Neutrophil (primary cell): ENCODE data around the gene LY86.

Experiments
- H3K27ac ChIP-seq: fragments of 200-600 bp; sonication (generic); 2 replicates; pipeline ENCODE4 v1.5.1; 2016; ENCODE audit warnings: mild to moderate bottlenecking, moderate library complexity
- H3K27me3 ChIP-seq: fragments of 200-600 bp; sonication (generic); 2 replicates; pipeline ENCODE4 v1.6.0; 2016; ENCODE audit warnings: mild to moderate bottlenecking
- H3K36me3 ChIP-seq: fragments of 200-600 bp; sonication (generic); 2 replicates; pipeline ENCODE4 v1.5.1; 2017
- H3K4me1 ChIP-seq, 2 experiments: fragments of 200-600 bp in 1 of 2; sonication (generic) in 1 of 2; 1 replicate in 1 of 2; 2 replicates in 1 of 2; pipeline versions ENCODE4 v1.5.1 to v1.6.1; 2013 to 2016; ENCODE audit warnings: low read depth in 1 of 2, low read length in 1 of 2, mild to moderate bottlenecking in 1 of 2, moderate library complexity in 1 of 2; ENCODE audit not compliant: control insufficient read depth in 1 of 2, insufficient read depth in 1 of 2
- H3K4me3 ChIP-seq, 2 experiments: fragments of 200-600 bp in 1 of 2; sonication (generic) in 1 of 2; 1 replicate in 1 of 2; 2 replicates in 1 of 2; pipeline ENCODE4 v1.5.1; 2013 to 2016; ENCODE audit warnings: low read depth in 1 of 2, low read length in 1 of 2, mild to moderate bottlenecking in 1 of 2, moderate library complexity in 1 of 2
- H3K9me3 ChIP-seq: fragments of 200-600 bp; sonication (generic); 2 replicates; pipeline ENCODE4 v1.5.1; 2016
- CTCF ChIP-seq: fragments of 200-600 bp; sonication (generic); IDR thresholded peaks from 2 replicates; pipeline ENCODE4 v1.5.1; 2016; ENCODE audit warnings: antibody characterized with exemption

LY86 gene

GRCh38 chr6:6694825-6695624 lies 106.5 kb downstream of the LY86 start:
- H3K27me3 ChIP-seq: no peaks in the 10 kb centered on the region
- peaks cover 77 to 79% of the 10 kb centered on the region in 2 experiments for H3K4me1 ChIP-seq
- H3K27ac ChIP-seq: peak overlapping the region; percentile 87
- H3K36me3 ChIP-seq: no peaks in the 10 kb centered on the region
- peak overlapping the region; percentile 20 to 57 for H3K4me3 ChIP-seq
- no peak for TF ChIP-seq CTCF
- H3K9me3 ChIP-seq: no peaks in the 10 kb centered on the region

GRCh38 chr6:6695625-6696276 lies 107.2 kb downstream of the LY86 start:
- no peak for TF ChIP-seq CTCF
- Histone ChIP-seq H3K4me1 (peaks cover 77 to 79% of the 10 kb centered on the region in 2 experiments), H3K4me3 (peak overlapping the region; percentile 20 to 57), H3K36me3 (no peaks in the 10 kb centered on the region), H3K9me3 (no peaks in the 10 kb centered on the region), H3K27me3 (no peaks in the 10 kb centered on the region), H3K27ac (peak overlapping the region; percentile 87)

GRCh38 chr6:6696867-6697531 lies 108.5 kb downstream of the LY86 start:
- Histone ChIP-seq H3K4me3 (no peak overlapping the region), H3K36me3 (no peaks in the 10 kb centered on the region), H3K9me3 (no peaks in the 10 kb centered on the region), H3K27ac (peak overlapping the region; percentile 87), H3K27me3 (no peaks in the 10 kb centered on the region), H3K4me1 (peaks cover 89 to 91% of the 10 kb centered on the region in 2 experiments)
- peak; percentile 66 for TF ChIP-seq CTCF

GRCh38 chr6:6697620-6698019 lies 109.1 kb downstream of the LY86 start:
- H3K4me1 ChIP-seq: peaks cover 91 to 96% of the 10 kb centered on the region in 2 experiments
- TF ChIP-seq CTCF: no peak
- no peaks in the 10 kb centered on the region for H3K36me3 ChIP-seq
- no peaks in the 10 kb centered on the region for H3K9me3 ChIP-seq
- H3K27me3 ChIP-seq: no peaks in the 10 kb centered on the region
- no peak overlapping the region for H3K4me3 ChIP-seq
- H3K27ac ChIP-seq: peak overlapping the region; percentile 87

- Histone ChIP-seq H3K4me3 (no peak overlapping the region), H3K4me1 (peaks cover 88 to 94% of the 10 kb centered on the region in 2 experiments), H3K27ac (peak overlapping the region; percentile 76), H3K36me3 (no peaks in the 10 kb centered on the region), H3K27me3 (no peaks in the 10 kb centered on the region), H3K9me3 (no peaks in the 10 kb centered on the region)
- TF ChIP-seq CTCF: no peak
Observed at GRCh38 chr6:6699741-6700367, 111.3 kb downstream of the LY86 start.
